NB4 (cell line): ENCODE data around the gene GRB2.

ENCODE experiments used
- DNase-seq: peaks from one replicate; pipeline ENCODE4 v3.0.0; 2010; ENCODE audit warnings: low read depth
- H3K4me3 ChIP-seq: one replicate; pipeline ENCODE4 v1.5.1; 2011; ENCODE audit warnings: mild to moderate bottlenecking, low read depth, low read length, moderate library complexity
- CTCF ChIP-seq: IDR thresholded peaks from one replicate; pipeline ENCODE4 v1.5.1; 2012; ENCODE audit warnings: low read depth, low read length
- MYC ChIP-seq: IDR thresholded peaks from 2 replicates; pipeline ENCODE4 v1.6.1; 2011; ENCODE audit warnings: low read depth, low read length
- POLR2A ChIP-seq: IDR thresholded peaks from 2 replicates; pipeline ENCODE4 v1.6.1; 2011; ENCODE audit warnings: mild to moderate bottlenecking; ENCODE audit not compliant: insufficient read length; ENCODE audit errors: extremely low read depth
- TF ChIP-seq, protein P1 (sequence below): IDR thresholded peaks from 2 replicates; pipeline ENCODE4 v1.6.1; 2011; ENCODE audit warnings: low read depth, low read length

Gene GRB2

GRCh38 chr17:75393523-75394331, 11.8 kb downstream of the GRB2 start:
- peak overlapping the region; percentile 71 for H3K4me3 ChIP-seq
- DNase-seq = peak; percentile 97
- TF ChIP-seq, protein P1, sequence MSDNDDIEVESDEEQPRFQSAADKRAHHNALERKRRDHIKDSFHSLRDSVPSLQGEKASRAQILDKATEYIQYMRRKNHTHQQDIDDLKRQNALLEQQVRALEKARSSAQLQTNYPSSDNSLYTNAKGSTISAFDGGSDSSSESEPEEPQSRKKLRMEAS = peak; percentile 69
- TF ChIP-seq MYC (peak; percentile 25; the same call in 1 of the 2 replicates), CTCF (no peak), POLR2A (peak; percentile 34)

DNA sequence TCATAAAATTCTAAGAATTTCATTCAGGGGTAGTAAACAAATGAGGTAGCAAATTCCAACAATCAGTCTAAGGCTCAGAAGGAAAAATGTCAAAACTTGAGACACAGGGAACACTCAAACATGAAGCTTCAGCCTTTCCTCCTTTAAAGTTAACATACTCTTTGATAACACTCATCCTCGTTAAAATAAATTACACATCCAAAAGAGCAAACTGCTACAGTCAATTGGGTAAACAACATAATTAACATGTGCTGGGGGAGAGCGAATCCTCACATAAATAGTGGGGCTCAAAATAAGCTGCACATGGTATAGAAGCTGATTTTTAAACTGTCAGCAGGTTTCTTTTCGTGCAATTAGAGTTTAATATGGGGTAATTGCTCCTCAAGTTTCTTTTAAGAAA, 12.9 kb downstream of the GRB2 start:
- no peak for DNase-seq
- H3K4me3 ChIP-seq = no peak overlapping the region
- no peak for TF ChIP-seq CTCF
- TF ChIP-seq POLR2A = no peak
- TF ChIP-seq, protein P1 = no peak
- no peak for TF ChIP-seq MYC

GRCh38 chr17:75390982-75391381, 14.5 kb downstream of the GRB2 start:
- DNase-seq = no peak
- no peak overlapping the region for H3K4me3 ChIP-seq
- TF ChIP-seq MYC (no peak), CTCF (no peak), POLR2A (no peak)
- TF ChIP-seq, protein P1 = no peak

DNA sequence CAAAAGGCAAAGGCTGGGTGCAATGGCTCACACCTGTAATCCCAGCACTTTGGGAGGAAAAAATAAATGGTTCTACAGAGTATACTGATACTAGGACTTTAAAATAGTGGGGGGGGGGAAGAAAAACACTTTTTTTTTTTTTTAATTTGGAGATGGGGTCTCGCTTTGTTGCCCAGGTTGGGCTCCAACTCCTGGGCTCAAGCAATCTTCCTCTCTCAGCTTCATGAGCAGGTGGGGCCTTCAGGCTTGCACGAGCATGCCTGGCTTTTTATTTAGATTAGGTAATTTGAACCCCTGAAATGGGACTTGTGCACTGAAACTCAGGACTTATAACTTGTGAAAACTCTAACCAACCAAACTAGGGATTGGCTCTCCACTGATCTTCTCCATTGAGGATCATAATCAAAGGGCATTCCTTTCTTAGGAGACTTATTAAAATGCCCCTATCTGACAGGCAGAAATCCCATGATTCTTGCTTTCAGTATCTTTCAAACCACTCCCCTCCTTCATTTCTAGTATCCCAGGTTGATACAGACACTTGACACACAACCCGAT, 16.9 kb downstream of the GRB2 start:
- no peak overlapping the region for H3K4me3 ChIP-seq
- no peak for DNase-seq
- TF ChIP-seq CTCF = no peak
- no peak for TF ChIP-seq POLR2A
- no peak for TF ChIP-seq MYC
- TF ChIP-seq, protein P1 = no peak

DNA sequence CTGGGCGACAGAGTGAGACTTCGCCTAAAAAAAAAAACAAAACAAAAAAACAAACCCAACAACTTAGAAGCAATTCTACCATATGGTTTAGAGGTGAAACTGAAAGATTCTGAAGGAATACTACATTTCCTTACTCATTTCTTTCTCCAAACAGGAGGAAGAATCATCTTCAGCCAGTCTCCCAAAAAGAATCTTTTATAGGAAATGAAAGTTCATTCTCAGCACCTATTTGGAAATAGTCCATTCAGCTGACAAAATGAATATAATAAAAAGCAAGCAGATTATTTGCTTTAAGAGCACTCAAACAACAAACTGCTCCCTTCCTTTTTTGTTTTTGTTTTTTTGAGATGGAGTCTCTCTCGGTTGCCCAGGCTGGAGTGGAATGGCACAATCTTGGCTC, 17.7 kb downstream of the GRB2 start:
- H3K4me3 ChIP-seq = no peak overlapping the region
- DNase-seq = no peak
- TF ChIP-seq POLR2A (no peak), MYC (no peak), CTCF (no peak)
- TF ChIP-seq, protein P1 = no peak
